H1 (cell line): Measurements from ENCODE around the gene IMPG2. TPM values are rescaled to one million over a fixed set of nuclear protein-coding genes. Genes with fewer than 3 reads are reported as not detected.

Experiments
- BCL11A ChIP-seq, 2 experiments: IDR thresholded peaks; one replicate each; pipeline ENCODE4 v1.6.1; 2011; ENCODE audit warnings: low read depth in 2 of 2, low read length in 2 of 2, mild to moderate bottlenecking in 2 of 2
- POU5F1 ChIP-seq: IDR thresholded peaks from 2 replicates; pipeline ENCODE4 v1.6.1; 2011; ENCODE audit warnings: low read depth, mild to moderate bottlenecking, low read length, moderate library complexity
- TEAD4 ChIP-seq: IDR thresholded peaks from 2 replicates; pipeline ENCODE4 v1.6.1; 2012; ENCODE audit warnings: low read depth, low read length, inconsistent platforms, mixed read lengths
- polyA plus RNA-seq, 7 experiments: library from polyadenylated mRNA; depleted of rRNA in 3 of 7; stranded (reverse) in 5 of 7; unstranded in 2 of 7; fragments of >200 nt in 5 of 7; fragments of 200-250 nt in 2 of 7; gene quantifications; 1 replicate in 5 of 7; 2 replicates in 1 of 7; 4 replicates in 1 of 7; pipeline versions ENCODE4 v1.2.1 to v1.2.3, GENCODE V29; 2011 to 2013; ENCODE audit warnings: missing spikeins in 2 of 7, mixed read lengths in 2 of 7
- total RNA-seq: library from RNA; stranded (reverse); fragmentation: NEBNext Ultra II Directional; extraction: Animal tissue kit (Norgen Biotek cat#: 25700); gene quantifications from 2 replicates; pipeline ENCODE4 v1.2.1, GENCODE V29; 2021
- TF ChIP-seq, protein P1 (sequence below): fragments of 300-600 bp; sonication (generic); IDR thresholded peaks from 2 replicates; pipeline ENCODE4 v1.7.1; 2012; ENCODE audit warnings: low read length, moderate library complexity, mild to moderate bottlenecking, inconsistent platforms; ENCODE audit not compliant: insufficient replicate concordance
- TF ChIP-seq, protein P2 (sequence below): IDR thresholded peaks from 2 replicates; pipeline ENCODE4 v1.6.1; 2012; ENCODE audit warnings: low read length, inconsistent platforms
- TF ChIP-seq, protein P3 (sequence below): IDR thresholded peaks from 2 replicates; pipeline ENCODE4 v1.6.1; 2011; ENCODE audit warnings: low read length, improper control_type of control experiment

Gene IMPG2
- total and polyA plus RNA-seq, 2 of the 8 experiments (the other 6 are each of a cell fraction or from before 2014, with no cell fraction given): 0.03 to 0.06 TPM

DNA sequence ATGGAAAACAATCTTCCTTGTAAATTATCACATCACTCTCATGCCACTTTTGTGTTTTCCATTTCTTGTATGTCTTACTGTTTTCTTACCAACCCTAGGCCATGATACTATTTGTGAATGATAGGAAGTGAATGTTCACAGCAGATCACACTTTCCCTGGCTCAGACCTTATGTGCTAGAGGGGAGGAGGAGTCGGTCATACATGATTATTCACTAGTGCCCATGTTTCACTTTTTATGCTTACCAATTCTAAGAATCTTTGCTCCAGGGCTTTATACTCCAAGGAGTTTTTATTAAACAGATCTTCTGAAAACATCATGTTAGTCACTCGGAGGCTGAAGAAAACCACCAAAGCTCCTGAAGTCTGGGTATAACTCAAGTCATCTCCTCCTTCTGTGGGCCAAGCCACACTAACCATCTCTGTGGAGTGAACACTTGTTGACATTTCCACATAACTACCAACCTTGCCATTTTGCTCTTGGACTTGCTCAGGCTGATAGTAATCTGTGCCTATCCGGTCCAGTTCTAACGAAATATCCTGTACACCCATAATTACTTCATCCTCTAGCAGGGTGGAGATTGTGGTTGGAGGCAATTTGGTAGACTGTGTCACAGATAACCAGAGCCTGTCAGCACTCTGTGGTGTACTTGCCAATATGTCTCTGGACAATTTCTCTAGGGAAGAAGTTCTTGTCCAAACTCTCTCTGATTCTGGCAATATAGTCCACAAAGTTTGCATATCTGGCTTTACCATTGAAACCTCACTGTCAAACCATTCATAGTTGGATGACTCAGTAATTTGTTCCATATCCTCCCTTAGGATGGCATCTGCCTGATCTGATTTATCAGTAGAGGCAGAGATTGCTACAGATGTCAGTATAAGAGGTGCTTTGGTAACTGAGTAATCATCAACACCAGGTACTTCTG is 76.8 kb downstream of the IMPG2 start (continued):
- TF ChIP-seq, protein P1, sequence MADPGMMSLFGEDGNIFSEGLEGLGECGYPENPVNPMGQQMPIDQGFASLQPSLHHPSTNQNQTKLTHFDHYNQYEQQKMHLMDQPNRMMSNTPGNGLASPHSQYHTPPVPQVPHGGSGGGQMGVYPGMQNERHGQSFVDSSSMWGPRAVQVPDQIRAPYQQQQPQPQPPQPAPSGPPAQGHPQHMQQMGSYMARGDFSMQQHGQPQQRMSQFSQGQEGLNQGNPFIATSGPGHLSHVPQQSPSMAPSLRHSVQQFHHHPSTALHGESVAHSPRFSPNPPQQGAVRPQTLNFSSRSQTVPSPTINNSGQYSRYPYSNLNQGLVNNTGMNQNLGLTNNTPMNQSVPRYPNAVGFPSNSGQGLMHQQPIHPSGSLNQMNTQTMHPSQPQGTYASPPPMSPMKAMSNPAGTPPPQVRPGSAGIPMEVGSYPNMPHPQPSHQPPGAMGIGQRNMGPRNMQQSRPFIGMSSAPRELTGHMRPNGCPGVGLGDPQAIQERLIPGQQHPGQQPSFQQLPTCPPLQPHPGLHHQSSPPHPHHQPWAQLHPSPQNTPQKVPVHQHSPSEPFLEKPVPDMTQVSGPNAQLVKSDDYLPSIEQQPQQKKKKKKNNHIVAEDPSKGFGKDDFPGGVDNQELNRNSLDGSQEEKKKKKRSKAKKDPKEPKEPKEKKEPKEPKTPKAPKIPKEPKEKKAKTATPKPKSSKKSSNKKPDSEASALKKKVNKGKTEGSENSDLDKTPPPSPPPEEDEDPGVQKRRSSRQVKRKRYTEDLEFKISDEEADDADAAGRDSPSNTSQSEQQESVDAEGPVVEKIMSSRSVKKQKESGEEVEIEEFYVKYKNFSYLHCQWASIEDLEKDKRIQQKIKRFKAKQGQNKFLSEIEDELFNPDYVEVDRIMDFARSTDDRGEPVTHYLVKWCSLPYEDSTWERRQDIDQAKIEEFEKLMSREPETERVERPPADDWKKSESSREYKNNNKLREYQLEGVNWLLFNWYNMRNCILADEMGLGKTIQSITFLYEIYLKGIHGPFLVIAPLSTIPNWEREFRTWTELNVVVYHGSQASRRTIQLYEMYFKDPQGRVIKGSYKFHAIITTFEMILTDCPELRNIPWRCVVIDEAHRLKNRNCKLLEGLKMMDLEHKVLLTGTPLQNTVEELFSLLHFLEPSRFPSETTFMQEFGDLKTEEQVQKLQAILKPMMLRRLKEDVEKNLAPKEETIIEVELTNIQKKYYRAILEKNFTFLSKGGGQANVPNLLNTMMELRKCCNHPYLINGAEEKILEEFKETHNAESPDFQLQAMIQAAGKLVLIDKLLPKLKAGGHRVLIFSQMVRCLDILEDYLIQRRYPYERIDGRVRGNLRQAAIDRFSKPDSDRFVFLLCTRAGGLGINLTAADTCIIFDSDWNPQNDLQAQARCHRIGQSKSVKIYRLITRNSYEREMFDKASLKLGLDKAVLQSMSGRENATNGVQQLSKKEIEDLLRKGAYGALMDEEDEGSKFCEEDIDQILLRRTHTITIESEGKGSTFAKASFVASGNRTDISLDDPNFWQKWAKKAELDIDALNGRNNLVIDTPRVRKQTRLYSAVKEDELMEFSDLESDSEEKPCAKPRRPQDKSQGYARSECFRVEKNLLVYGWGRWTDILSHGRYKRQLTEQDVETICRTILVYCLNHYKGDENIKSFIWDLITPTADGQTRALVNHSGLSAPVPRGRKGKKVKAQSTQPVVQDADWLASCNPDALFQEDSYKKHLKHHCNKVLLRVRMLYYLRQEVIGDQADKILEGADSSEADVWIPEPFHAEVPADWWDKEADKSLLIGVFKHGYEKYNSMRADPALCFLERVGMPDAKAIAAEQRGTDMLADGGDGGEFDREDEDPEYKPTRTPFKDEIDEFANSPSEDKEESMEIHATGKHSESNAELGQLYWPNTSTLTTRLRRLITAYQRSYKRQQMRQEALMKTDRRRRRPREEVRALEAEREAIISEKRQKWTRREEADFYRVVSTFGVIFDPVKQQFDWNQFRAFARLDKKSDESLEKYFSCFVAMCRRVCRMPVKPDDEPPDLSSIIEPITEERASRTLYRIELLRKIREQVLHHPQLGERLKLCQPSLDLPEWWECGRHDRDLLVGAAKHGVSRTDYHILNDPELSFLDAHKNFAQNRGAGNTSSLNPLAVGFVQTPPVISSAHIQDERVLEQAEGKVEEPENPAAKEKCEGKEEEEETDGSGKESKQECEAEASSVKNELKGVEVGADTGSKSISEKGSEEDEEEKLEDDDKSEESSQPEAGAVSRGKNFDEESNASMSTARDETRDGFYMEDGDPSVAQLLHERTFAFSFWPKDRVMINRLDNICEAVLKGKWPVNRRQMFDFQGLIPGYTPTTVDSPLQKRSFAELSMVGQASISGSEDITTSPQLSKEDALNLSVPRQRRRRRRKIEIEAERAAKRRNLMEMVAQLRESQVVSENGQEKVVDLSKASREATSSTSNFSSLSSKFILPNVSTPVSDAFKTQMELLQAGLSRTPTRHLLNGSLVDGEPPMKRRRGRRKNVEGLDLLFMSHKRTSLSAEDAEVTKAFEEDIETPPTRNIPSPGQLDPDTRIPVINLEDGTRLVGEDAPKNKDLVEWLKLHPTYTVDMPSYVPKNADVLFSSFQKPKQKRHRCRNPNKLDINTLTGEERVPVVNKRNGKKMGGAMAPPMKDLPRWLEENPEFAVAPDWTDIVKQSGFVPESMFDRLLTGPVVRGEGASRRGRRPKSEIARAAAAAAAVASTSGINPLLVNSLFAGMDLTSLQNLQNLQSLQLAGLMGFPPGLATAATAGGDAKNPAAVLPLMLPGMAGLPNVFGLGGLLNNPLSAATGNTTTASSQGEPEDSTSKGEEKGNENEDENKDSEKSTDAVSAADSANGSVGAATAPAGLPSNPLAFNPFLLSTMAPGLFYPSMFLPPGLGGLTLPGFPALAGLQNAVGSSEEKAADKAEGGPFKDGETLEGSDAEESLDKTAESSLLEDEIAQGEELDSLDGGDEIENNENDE: no peak
- TF ChIP-seq POU5F1: no peak
- TF ChIP-seq, protein P2, sequence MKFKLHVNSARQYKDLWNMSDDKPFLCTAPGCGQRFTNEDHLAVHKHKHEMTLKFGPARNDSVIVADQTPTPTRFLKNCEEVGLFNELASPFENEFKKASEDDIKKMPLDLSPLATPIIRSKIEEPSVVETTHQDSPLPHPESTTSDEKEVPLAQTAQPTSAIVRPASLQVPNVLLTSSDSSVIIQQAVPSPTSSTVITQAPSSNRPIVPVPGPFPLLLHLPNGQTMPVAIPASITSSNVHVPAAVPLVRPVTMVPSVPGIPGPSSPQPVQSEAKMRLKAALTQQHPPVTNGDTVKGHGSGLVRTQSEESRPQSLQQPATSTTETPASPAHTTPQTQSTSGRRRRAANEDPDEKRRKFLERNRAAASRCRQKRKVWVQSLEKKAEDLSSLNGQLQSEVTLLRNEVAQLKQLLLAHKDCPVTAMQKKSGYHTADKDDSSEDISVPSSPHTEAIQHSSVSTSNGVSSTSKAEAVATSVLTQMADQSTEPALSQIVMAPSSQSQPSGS: no peak
- no peak for TF ChIP-seq TEAD4
- TF ChIP-seq, protein P3, sequence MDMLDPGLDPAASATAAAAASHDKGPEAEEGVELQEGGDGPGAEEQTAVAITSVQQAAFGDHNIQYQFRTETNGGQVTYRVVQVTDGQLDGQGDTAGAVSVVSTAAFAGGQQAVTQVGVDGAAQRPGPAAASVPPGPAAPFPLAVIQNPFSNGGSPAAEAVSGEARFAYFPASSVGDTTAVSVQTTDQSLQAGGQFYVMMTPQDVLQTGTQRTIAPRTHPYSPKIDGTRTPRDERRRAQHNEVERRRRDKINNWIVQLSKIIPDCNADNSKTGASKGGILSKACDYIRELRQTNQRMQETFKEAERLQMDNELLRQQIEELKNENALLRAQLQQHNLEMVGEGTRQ: no peak
- TF ChIP-seq BCL11A (IDR thresholded peaks at IDR 0.05; ENCODE audit: low read depth in 2 of 2, low read length in 2 of 2): no peak
